Measurements from ENCODE around the gene BAHCC1.
A peak's percentile ranks its signal among the peaks of the same experiment; 100 is the strongest.

BAHCC1 gene

DNA sequence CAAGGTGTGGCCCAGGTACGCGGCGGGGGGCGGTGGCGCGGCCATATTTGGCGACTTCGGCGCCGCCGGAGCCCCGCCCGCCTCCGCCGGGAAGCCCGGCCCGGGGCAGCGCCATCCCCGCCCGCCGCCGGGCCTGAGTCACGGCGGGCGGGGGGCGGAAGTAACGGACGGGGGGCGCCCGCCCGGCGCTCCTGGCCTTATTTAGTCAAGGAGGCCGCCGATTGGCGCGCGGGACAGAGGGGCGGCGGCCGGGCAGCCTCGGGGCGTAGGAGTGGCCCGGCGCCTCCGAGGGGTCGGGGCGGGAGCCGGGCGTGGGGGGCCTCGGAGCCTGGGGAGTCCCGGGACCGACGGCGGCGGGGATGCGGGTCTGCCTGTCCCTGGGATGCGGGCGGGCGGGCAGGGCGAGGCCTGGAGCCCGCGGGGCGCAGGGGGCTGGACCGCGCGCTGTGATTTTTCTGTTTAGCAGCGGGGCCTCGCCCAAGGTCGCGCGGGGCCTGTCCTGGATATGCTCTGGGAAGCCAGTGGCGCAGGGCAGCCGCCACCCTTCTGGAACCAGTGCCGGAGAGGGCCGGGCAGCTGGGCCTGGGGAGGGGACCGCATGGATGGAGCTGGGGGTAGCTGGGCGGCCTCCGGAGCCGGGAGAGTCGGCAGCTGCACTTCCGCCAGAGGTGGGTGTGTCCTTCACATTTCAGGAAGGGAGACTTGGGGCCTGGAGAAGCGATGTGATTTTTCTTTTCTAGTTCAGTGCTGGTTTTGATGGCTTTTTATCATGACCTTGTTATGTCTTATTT lies 119.7 kb downstream of the BAHCC1 start:
- peak; percentile 69 for DNase-seq (ENCODE audit: low spot score)

DNA sequence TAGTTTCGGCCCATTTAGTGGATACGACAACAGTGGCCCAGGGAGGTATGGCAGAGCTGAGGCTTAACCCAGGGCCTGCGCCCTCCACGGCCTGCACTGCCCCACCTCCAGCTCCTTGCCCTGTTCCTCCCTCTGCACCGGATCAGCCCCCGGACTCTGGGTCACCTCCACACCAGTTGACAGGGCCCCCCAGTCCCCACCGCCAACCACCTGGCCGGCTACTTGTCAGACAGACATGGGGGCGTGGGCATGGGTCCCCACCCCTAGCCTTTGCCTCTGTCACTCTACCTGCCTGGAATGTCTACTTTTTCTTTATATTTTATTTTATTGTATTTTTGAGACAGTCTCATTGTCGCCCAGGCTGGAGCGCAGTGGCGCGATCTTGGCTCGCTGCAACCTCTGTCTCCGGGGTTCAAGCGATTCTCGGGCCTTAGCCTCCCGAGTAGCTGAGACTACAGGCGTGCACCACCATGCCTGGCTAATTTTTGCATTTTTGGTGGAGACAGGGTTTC lies 120.3 kb downstream of the BAHCC1 start:
- no peak for DNase-seq (ENCODE audit: low spot score)
